Bone marrow (tissue), 2 donors: Measurements from ENCODE around the gene AUTS2.
A peak's percentile ranks its signal among the peaks of the same experiment; 100 is the strongest.

Experiments
- DNase-seq, 2 donors: peaks; one replicate each; lab custom pipeline; 2025; lab: John Stamatoyannopoulos, UW

The AUTS2 gene

GRCh38 chr7:70312336-70312735 is 714.1 kb downstream of the AUTS2 start:
- no peak for DNase-seq

DNA sequence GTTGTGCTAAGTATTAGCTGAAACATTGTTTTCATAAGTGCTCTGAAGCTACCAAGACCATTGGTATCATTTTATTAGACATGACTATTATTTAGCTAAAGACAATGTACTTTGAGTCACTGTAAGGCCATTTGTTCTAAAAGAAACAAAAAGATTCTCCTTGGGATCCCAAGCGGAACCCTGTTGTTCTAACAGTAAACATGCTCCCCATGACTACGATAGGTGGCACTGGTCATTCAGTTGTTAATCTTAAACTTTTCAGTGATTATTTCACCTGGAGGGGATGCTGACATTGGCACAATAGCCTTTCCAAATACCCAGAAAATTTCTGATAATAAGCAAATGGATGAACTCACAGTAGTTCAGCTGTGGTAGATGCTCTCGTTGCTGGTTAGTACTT is 715.0 kb downstream of the AUTS2 start:
- DNase-seq: no peak

DNA sequence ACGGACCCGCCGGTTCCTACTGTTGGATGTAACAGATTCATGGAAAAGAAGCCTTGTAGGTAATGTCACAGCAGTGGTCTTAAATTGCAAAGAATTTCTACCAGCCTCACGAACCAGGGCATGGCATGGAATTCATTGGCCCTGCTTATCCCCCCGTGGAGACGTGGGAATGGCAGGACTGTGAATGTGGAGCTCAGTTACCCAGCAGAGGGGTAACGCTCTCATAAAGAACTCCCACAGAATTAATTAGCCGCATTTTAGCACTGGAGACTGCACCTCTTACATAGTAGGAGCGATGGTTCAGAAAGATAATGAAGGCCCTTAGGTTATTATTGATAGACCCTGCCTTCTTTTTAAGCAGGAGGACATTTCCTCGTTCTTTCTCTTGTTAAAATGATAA is 715.4 kb downstream of the AUTS2 start:
- no peak for DNase-seq

DNA sequence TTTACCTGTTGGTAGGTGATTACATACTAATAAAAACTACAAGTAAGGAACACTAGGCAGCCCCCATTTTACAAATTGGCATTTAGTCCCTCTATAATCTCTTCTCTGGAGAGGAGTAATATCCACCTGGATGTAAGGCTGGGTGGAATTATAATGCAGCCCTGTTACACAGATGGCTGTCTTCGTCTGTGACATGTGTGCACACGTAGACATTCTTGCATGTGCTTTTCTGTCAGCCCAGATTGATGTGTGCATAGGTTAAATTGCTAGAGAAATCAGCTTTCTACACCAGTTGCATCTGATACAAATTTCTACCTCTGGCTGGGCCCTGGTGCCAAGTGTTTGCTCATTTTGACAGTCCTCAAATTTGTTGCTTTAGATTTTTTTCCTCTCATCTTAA is 715.9 kb downstream of the AUTS2 start:
- no peak for DNase-seq

DNA sequence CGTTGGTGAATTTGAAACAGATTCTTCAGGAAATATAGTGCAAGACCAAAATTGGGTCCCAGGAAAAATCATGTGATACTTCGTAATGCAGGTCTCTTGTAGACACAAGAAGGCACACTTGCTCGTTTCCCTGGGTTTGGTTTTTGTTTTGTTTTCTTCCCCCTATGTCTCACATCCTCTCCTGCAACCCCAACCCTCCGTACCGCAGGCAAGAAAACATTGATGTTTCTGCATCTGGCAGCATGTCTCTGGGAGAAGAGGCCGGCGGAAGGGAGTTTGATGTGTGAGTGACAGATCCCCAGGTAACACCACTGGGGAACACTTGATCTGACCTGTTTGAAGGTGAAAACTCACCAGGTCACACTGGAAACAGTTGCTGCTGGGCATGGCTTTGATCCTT is 718.5 kb downstream of the AUTS2 start:
- DNase-seq: peak in 1 of 2 donors; percentile 4

DNA sequence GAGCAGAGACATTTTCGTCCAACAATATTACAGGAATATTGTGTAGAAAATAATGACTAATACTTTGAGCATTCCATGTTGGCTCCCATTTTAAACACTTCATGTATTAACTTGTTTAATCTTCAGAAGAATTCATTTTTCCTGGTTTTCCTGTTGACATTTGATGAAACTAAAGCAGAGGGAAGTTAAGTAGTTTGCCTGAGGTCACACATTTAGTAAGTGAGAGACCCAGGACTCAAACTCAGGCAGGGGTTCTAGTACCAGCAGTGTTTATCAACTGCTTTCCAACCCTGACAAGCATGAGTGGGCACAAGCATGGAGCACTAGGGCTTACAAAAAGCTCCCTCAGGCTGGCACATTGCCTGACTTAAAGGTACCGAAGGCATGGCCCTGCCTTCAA is 719.1 kb downstream of the AUTS2 start:
- DNase-seq: no peak

GRCh38 chr7:70318511-70318910 is 720.2 kb downstream of the AUTS2 start:
- DNase-seq: no peak

GRCh38 chr7:70319057-70319456 is 720.8 kb downstream of the AUTS2 start:
- DNase-seq: no peak

DNA sequence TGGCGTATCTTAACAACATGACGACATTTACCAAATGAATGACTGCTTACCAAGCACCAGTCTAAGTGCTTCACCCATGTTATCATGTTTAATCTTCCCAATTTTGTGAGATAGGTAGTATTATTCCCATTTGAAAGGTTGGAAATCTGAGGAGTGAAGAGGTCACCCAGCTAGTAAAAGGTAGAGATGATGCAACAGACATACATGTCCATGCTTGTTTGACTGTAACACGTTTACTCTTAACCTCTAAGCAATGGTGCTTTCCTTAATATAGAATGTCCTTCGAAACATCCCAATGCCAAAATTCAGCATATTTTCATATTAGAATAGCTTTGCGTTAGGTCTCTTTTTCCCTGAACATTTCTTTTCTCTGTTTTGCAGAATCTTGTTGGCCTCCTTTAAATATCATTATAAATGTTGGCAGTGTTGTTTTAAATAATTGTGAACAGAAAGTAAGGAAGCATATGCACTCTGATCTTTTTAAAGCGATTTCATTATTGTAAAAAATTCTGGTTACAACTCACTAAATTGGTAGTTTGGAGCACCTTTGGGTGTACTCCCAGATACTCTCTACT is 722.8 kb downstream of the AUTS2 start:
- no peak for DNase-seq

GRCh38 chr7:70322856-70323255 is 724.6 kb downstream of the AUTS2 start:
- DNase-seq: no peak

DNA sequence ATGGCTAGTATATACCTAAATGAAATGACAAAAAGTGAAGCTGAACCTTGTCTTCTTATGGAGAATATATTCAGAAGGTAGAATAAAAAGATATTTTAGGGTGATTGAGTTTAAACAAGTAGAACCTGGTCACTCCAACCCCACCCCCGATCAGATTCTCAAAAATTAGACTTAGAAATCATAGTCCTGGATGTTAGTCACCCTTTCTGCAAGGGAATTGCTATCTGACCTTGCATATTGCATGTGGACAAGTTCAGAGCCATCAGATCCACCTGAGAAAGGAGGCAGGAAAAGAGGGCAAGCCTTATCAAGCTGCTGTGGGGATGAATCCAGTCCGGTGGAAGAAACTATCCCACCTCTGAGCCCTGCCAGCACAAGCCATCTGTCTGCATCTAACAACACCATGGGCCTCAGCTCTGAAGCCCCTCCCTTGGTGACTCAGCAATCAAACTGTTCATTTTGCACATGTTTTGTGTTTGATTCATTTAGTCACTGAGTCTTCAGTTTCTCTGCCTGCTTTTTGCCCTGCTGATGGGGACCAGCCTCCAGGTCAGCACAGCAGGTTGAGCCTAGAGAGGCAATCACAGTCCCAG is 727.3 kb downstream of the AUTS2 start:
- DNase-seq: peak in 1 of 2 donors; percentile 20

DNA sequence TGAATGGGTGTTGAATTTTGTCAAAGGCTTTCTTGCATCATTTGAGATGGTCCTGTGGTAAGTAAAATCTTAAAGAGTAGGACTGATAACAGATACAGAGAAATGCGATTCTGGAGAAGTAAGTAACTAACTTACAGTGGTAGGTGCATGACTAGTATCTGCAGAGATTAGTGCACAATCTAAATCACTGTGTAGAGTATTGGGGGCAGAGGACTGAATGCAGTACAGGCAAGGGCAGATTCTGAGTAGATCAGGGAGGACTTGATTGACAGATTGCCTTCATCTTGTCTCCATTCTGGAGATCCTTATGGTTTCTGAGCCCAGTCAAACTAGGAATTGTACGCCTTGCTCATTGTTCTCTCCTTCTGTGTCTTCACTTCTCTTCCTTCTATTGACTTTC is 736.0 kb downstream of the AUTS2 start:
- DNase-seq: no peak

DNA sequence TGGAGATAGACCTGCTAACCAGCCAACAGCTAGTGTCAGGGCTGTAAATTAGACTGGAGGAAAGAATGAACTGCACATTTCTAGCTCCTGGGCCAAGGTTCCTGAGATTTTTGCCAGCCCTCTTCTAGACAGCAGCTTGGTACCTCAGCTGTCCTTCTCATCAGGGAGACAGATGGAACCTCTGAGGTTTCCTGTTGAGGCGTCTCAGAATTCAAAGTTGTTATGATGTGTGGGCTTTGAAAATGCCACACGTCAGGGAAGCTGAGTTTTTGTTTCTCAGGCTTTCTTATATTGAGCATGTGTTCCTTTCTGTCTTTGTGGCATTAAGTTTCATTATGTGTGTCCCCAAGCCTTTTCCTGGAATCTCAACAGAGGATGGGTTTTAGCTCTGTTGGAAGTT is 736.6 kb downstream of the AUTS2 start:
- peak in 1 of 2 donors; percentile 30 for DNase-seq

DNA sequence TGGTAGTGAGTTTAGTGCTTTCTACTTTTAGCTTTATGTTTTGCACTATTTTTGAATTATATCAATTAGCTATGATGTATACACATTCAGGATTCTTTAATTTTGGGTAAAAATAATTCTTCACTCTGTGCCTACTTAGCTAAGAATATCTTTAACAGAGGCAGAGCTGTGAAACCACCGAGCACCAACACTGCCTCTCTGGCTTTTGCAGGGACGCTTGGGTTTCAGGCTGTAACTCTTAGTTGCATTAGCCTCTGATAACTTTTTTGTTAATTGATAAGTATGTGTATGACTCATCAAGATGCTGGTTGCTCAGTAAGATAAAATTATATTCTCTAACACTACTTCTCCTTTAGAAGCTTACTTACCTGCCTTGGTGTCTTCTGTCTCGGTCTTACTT is 738.3 kb downstream of the AUTS2 start:
- DNase-seq: no peak

GRCh38 chr7:70338015-70338414 is 739.7 kb downstream of the AUTS2 start:
- no peak for DNase-seq

DNA sequence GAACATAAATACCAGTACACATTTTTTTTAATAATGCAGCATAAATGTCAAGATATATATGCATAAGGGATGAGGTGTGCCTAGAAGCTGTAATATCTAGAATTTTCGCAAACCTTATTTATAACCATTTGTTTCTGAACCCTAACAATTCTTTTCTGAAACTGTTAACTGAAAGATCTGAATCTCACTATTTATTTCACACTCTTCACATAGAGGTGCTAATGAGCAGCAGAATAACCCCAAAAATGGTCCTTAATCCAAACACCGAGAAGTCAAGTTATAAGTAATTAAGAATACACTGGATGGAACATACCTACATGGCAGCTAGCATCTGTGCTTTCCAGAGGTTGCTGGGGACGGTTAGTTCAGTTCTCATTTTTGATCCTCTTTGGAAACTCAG is 742.0 kb downstream of the AUTS2 start:
- no peak for DNase-seq

GRCh38 chr7:70341446-70341845 is 743.2 kb downstream of the AUTS2 start:
- DNase-seq: no peak

DNA sequence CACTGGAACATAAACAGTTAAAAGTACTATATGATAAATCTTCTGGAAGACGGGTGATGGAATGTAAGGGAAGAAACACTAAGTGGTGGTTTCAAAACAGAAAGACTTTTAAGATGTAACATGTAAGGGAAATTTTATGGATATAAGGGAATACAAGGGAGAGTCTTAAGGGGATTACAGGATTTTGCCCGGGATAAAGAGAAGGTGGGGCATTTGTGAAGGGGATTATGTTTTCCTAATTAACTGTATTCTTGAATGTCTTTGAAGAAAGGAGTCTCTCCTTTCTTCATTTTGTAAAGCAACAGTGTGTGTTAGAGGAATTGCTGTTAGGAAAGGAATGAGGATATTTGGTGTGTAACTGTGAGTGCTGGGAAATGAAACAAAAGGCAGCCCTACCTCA is 745.2 kb downstream of the AUTS2 start:
- DNase-seq: no peak

- no peak for DNase-seq
Measured at GRCh38 chr7:70344726-70345125, 746.5 kb downstream of the AUTS2 start.

GRCh38 chr7:70346844-70347462 is 748.7 kb downstream of the AUTS2 start:
- no peak for DNase-seq

DNA sequence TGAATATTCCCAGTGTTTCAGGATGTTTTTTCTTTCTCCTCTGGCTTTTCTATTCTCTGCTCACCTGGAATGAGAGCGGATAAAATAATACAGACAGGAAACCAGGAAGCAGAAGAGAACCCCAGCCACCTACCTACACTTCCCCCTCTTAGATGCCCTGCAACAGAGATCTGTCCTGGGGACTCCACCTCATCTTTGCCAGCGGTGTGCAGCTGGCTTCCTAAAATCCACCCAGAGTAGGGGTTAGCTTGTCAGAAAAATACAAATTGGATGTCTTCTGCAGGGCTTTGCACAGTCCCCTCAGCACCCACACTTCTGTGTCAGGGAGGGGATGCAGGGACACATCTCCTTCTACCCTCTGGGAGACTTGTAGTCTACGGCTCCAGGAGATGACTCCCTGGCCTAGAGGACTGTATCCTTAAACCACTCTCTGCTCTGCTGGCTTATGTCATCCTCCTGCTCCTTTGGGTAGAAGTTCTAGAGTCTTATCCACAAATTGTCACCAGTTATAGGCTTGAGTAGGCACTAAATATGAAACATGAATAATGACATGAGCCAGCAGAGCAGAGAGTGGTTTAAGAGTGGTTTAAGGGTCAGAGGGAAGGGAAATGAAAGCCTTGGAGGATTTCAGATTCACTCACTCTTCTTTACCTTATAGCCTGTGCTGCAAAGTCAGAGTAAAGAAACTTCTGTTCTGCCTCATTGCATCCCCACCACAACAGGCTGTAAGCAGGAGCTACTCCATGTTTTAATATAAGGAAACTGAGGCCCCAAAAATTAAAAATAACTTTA is 749.4 kb downstream of the AUTS2 start:
- no peak for DNase-seq

DNA sequence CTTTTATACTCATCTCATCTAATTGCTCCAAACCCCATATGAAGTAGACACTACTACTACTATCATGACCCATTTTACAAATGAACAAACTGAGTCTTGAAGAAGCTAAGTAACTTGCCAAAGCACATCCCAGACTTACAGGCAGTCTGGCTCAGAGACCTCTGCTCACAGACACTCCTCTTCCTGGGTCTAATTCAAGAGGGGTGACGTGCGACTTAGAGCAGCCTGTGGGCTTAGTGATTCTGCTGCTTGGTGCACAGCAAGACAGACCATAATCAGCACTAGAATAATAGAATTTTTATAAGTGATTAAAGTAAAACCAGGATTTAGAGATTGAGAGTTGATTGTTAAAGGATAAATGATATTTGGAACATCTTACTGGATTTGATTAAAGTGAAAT is 750.8 kb downstream of the AUTS2 start:
- DNase-seq: no peak

DNA sequence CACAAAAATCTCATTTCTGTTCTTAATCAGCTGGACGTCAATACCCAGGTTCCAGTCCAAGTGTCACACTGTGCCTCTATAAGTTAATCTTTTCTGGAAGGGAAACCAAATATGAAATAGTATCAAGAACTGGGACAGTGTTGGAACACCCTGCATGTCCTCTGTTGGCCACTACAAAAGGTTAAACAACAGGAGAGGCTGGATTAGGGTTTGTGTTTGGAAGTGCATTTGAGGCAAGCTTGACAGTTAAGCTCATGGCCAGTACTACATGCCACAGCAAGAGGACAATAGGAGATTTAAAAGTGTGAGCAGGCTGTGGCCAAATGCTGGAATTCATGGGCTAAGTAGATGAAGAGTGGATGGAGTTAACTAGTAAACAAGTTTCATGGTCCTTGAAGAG is 751.5 kb downstream of the AUTS2 start:
- DNase-seq: no peak
